ENCODE results near the gene ARID5B.

DNA sequence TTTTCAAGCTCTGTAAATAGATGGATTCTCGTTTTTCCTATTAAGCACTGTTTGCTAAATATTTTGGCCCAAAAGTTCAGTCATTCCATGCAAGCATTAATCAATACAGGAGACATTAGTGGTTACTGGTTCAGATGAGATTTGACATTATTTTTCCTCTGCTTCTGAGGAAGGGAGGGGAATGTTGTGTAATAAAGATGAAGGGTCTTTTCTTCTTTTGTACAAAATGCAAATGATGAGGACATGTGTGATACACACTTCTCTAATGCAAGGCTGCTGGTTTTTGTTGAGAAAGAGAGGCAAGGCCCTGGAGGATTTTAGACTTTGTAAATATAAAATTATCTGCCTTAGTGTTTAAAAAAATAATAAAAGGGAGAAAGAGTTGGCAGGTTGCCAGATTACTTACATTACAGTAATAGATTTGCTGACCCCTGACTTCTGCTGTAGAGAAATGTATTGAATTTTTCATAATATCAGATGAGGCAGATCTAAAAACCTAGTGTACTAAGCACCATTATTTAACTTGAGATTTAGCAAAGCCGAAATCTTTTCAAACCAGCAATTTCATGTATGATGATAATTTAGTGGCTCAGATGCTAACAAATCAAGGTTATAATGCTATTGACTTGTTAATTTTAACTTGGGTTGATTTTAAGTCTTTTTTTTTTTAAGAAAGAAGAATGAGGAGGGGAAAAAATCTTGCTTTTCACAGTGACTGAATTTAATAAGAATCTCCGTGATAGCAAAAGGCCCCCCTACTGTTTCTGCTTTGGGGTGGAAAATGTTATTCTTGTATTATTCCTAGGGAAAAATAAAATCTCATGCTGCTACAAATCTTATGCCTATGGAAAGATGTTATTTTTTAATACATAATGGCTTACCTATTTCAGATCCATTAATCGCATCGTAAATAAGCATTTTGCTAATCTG lies 180.1 kb downstream of the ARID5B start:
- TF ChIP-seq FOXK2 (IDR thresholded peaks at IDR 0.05) (no peak), ELF4 (IDR thresholded peaks at IDR 0.05) (no peak), HDGF (IDR thresholded peaks at IDR 0.05; ENCODE audit: borderline replicate concordance) (no peak), ZNF384 (IDR thresholded peaks at IDR 0.05) (no peak), TARDBP (IDR thresholded peaks at IDR 0.05) (no peak), SP1 (IDR thresholded peaks at IDR 0.05) (no peak), FOXM1 (IDR thresholded peaks at IDR 0.05; ENCODE audit: borderline replicate concordance) (no peak), BHLHE40 (IDR thresholded peaks at IDR 0.05; ENCODE audit: borderline replicate concordance) (no peak), FOXA1 (IDR thresholded peaks at IDR 0.05) (no peak), NFRKB (IDR thresholded peaks at IDR 0.05) (no peak)

Measured in HEK293T (cell line).